Fibroblast of skin of left quadriceps (primary cell): Measurements from ENCODE around the gene TEX11.
"Not testable (repeated sequence)": the region's sequence is repeated elsewhere in the genome, so short reads cannot be mapped to it uniquely, and the experiment has no call there.

ENCODE experiments used
- DNase-seq, 2 experiments: peaks; one replicate each; pipeline ENCODE4 v3.0.0-alpha.2; 2013; ENCODE audit warnings: low read depth in 2 of 2

Gene TEX11

DNA sequence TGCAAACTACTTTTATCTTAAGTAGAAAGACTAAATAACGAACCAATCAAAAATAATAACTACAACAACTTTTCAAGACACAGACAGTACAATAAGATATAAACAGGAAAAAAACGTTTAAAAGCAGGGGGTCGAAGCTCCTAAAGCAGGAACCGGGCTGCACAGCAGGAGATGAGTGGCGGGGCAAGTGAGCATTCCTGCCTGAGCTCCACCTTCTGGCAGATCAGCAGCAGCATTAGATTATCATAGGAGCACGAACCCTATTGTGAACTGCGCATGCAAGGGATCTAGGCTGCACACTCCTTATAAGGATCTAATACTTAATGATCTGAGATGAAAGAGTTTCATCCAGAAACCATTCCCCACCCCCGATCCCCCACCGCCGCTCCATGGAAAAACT lies 146.2 kb downstream of the TEX11 start:
- DNase-seq: no peak

DNA sequence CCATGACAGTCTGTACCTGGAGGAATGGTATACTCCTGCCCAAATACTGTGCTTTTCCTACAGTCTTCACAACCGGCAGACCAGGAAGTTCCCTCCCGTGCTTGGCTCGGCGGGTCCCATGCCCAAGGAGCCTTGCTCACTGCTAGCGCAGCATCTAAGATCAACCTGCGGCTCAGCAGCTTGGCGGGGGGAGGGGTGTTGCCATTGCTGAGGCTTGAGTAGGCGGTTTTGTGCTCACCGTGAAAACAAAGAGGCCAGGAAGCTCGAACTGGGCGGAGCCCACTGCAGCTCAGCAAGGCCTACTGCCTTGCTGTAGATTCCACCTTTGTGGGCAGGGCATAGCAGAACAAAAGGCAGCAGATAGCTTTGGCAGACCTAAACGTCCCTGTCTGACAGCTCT lies 152.7 kb downstream of the TEX11 start:
- no peak for DNase-seq

DNA sequence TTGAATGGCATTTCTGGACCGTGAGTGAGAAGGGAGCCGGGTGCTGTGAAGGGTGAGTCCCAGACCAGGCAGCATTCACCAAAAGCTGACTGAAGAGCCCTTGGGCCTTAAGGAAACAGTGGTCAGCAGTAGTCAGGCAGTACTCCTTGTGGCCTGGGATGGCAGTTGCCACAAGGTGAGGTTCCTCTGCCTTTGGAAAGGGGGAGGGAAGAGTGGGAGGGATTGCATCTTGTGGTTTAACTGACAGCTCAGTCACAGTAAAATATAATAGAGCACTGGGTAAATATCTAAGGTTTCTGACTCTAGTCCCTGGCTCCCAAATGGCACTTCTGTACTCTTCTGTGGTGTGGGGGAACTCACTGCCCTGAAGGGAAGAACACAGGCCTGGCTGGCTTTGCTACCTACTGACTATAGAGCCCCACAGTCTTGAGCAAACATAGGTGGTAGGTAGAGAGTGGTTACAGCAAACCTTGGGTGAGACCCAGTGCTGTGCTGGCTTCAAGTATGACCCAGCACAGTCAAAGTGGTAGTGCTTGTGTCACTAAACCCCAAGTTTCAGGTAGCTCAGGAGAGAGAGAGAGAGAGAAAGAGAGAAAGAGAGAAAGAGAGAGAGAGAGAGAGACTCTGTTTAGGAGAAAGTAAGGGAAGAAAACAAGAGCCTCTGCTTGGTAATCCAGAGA lies 154.2 kb downstream of the TEX11 start:
- no peak for DNase-seq

- not testable (repeated sequence) for DNase-seq
Measured at GRCh38 chrX:70733774-70734173, 174.7 kb downstream of the TEX11 start.

DNA sequence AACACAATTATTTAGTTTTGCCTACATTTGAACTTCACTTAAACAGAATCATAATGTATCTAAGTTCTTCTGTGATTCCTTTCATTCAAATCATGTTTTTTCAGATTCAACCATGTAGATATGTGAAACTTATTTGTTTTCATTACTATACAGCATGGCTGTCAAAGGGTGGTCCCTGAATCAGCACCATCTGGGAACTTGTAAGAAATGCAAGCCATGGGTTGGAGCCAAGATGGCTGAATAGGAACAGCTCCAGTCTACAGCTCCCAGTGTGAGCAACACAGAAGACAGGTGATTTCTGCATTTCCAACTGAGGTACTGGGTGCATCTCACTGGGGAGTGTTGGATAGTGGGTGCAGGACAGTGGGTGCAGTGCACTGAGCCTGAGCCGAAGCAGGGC lies 180.6 kb downstream of the TEX11 start:
- not testable (repeated sequence) for DNase-seq

DNA sequence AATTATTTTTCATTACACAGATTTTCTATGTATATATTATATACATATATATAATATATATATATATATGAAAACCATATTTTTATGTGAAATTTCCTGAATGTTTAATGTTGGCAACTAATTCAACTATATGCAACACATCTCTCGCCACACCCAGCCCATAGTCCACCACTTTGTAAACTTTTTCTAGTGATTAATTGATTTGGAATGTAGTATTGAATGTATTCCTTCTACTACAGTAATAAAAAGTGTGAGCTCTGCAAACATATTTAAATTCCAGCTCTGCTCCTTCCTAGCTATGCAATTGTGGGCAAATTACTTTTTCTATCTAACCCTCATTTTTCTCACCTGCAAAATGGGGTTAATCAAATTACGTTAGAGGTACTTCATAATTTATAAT lies 187.8 kb downstream of the TEX11 start:
- no peak for DNase-seq

DNA sequence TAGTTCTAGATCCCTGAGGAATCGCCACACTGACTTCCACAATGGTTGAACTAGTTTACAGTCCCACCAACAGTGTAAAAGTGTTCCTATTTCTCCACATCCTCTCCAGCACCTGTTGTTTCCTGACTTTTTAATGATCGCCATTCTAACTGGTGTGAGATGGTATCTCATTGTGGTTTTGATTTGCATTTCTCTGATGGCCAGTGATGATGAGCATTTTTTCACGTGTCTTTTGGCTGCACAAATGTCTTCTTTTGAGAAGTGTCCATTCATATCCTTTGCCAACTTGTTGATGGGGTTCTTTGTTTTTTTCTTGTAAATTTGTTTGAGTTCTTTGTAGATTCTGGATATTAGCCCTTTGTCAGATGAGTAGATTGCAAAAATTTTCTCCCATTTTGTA lies 197.2 kb downstream of the TEX11 start:
- not testable (repeated sequence) for DNase-seq

DNA sequence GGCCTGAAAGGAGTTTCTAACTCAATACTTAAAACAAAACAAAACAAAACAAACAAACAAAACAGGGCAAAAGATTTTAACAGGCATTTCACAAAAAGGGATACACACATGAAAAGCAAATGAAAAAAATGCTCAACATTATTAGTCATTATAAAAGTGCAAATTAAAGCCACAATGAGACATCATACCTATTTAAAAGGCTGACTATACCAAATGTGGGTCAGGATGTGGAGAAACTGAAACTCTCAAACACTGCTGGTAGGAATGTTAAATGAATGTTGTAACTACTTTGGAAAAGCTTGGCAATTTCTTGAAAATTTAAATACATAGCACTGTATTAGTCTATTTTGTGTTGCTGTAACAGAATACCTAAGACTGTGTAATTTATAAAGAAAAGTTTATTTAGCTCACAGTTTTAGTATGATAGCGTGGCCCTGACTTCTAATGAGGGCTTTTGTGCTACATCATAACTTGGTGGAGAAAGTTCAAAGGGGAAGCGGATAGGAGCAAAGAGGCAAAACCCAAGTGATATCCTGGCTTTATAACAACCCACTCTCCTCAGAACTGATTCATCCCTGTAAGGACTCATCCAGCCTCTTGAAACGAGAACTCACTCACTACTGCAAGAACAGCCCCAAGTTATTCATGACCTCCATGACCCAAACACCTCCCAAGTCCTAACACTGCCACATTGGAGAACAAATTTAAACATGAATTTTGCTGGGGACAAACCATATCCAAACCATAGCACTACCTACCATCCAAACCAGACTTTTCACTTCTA lies 214.0 kb downstream of the TEX11 start:
- no peak for DNase-seq

DNA sequence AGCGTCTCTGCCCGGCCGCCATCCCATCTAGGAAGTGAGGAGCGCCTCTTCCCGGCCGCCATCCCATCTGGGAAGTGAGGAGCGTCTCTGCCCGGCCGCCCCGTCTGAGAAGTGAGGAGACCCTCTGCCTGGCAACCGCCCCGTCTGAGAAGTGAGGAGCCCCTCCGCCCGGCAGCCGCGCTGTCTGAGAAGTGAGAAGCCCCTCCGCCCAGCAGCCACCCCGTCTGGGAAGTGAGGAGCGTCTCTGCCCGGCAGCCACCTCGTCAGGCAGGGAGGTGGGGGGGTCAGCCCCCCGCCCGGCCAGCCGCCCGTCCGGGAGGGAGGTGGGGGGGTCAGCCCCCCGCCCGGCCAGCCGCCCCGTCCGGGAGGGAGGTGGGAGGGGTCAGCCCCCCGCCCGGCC lies 229.1 kb downstream of the TEX11 start:
- DNase-seq: not testable (repeated sequence)

DNA sequence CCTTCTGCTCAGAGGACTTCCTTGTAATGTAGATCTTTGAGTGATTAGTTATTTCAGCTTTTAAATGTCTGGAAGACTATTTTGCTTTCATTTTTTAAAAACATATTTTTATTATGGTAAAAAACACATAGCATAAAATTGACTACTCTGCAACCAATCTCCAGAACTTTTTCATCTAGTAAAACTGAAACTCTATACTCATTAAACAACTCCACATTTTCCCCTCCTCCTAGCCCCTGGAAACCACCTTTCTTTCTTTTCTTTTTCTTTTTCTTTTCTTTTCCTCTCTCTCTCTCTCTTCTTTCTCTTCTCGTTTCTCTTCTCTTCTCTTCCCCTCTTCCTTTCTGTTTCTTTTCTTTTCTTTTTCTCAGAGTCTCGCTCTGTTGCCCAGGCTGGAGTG lies 233.2 kb downstream of the TEX11 start:
- DNase-seq: no peak

DNA sequence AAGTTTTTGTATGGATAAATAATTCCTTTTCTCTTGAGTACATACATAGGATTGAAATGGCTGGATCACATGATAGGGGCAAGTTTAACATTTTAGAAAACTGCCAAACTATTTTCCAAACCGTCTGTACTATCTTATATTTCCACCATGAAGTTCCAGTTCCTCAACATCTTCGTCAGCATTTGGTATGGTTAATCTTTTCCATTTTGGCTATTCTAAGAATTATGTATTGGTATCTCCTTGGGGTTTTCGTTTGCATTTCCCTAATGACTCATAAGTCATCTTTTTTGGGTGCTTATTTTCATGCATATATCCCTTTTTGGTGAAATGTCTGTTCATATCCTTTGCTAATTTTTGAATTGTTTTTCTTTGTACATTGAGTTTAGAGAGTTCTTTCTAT lies 236.2 kb downstream of the TEX11 start:
- DNase-seq: no peak

DNA sequence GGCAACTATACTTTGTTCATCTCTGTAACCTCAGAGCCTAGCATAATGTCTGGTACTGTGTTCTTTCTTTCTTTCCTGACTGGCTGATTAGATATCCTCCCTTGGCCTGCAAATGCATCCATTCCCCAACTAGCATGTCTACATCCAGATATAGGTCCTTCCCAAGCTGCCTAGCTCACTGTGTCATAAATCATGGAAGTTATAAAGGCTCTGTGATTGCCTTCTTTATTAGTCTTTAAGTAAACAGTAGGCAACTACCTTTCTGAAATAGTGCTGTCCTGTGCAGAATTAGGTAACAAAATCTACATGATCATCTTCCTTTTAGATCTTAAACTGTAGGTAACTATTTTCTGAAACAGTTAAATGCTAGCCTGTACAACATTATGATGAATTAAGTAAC lies 239.4 kb downstream of the TEX11 start:
- no peak for DNase-seq

GRCh38 chrX:70664726-70665125 lies 243.8 kb downstream of the TEX11 start:
- peak in 1 of 2 experiments; percentile 0 for DNase-seq

DNA sequence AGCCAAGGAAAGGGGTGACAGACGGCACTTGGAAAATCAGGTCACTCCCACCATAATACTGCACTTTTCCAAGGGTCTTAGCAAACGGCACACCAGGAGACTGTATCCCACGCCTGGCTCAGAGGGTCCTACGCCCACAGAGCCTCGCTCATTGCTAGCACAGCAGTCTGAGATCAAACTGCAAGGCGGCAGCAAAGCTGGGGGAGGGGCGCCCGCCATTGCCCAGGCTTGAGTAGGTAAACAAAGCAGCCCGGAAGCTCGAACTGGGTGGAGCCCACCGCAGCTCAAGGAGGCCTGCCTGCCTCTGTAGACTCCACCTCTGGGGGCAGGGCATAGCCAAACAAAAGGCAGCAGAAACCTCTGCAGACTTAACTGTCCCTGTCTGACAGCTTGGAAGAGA lies 247.4 kb downstream of the TEX11 start:
- DNase-seq: not testable (repeated sequence)

GRCh38 chrX:70657546-70657945 lies 251.0 kb downstream of the TEX11 start:
- not testable (repeated sequence) for DNase-seq

- DNase-seq: no peak
Measured at GRCh38 chrX:70656304-70656703, 252.2 kb downstream of the TEX11 start.

GRCh38 chrX:70647910-70648309 lies 260.6 kb downstream of the TEX11 start:
- not testable (repeated sequence) for DNase-seq

DNA sequence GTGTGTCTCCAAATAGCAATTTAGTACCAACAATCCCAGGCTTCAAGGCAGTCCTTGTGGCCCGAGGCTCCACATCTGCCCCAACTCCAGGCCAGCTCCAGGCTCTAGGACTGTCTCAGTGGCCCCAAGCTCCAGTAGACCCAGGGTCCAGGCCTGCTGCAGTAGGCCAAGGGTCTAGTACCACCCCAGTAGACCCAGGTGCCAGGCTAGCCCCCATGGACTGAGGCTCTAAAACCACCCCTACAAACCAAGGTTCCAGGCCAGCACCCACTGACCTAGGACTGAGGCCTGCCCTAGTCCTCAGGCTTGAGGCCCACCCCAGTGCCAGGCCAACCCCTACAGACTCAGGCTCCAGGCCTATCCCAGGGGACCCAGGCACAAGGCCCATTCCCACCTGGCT lies 272.3 kb downstream of the TEX11 start:
- no peak for DNase-seq

GRCh38 chrX:70635669-70636068 lies 272.8 kb downstream of the TEX11 start:
- DNase-seq: no peak

GRCh38 chrX:70635227-70635626 lies 273.3 kb downstream of the TEX11 start:
- DNase-seq: no peak

DNA sequence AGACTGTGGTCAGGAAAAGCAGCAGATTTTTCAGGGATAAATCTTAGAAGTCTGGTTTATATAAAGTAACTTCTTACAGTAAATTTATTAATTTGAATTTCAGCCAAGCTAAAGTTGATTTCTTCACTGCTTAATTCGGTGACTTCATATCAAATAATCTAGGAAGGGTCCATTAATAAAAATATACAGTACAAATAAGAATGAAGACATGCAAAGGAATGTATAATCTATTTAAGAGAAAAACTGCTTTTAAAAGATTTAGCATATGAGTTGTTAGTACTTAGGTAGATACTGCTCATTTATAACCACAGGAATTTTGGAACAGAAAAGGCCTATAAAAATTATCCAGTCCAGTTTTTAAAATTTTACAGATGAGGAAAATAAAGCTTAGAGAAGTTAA lies 286.8 kb downstream of the TEX11 start:
- DNase-seq: no peak

DNA sequence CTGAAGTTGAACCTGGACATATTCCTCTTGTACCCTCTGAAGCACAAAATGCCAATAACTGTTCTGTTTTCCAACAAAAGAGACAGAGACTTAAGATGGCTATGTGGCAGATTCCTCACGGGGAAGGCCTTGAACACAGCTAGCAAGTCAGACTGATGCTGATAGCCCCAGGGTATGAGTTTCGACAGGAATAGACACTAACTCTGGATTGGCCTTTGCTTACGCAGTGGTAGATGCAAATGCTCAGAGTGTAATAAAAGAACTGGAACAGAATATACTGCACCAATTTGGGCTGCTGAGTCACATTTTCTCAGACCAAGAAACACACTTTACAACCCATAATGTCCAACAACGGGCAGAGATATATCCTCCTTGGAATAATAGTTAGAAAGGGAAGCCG lies 290.0 kb downstream of the TEX11 start:
- no peak for DNase-seq

- DNase-seq: no peak
Measured at GRCh38 chrX:70613295-70613694, 295.2 kb downstream of the TEX11 start.
